ENCODE results near the gene HAUS5. TPM values are rescaled to one million over a fixed set of nuclear protein-coding genes. Genes with fewer than 3 reads are reported as not detected.

Gene HAUS5
- total RNA-seq, 1 donor from 2014 or later, result 15.9 TPM

DNA sequence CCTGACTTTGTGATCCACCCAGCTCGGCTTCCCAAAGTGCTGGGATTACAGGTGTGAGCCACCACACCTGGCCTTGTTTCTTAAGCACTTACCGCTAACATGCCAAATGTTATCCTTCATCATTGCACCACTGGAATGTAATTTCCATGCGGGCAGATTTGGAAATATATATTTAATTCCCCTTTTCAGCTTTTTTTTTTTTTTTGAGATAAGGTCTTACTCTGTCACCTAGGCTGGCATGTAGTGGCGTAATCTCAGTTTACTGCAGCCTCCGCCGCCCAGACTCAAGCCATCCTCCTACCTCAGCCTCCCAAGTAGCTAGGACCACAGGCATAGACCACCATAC lies 49.4 kb downstream of the HAUS5 start:
- TF ChIP-seq, protein P1, sequence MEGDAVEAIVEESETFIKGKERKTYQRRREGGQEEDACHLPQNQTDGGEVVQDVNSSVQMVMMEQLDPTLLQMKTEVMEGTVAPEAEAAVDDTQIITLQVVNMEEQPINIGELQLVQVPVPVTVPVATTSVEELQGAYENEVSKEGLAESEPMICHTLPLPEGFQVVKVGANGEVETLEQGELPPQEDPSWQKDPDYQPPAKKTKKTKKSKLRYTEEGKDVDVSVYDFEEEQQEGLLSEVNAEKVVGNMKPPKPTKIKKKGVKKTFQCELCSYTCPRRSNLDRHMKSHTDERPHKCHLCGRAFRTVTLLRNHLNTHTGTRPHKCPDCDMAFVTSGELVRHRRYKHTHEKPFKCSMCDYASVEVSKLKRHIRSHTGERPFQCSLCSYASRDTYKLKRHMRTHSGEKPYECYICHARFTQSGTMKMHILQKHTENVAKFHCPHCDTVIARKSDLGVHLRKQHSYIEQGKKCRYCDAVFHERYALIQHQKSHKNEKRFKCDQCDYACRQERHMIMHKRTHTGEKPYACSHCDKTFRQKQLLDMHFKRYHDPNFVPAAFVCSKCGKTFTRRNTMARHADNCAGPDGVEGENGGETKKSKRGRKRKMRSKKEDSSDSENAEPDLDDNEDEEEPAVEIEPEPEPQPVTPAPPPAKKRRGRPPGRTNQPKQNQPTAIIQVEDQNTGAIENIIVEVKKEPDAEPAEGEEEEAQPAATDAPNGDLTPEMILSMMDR (IDR thresholded peaks at IDR 0.05; ENCODE audit: partially characterized antibody, unreplicated experiment), result no peak
- no peaks in the 10 kb centered on the region for H3K4me1 Mint-ChIP-seq (ENCODE audit: low read depth, unreplicated experiment)
- H3K4me3 Mint-ChIP-seq (ENCODE audit: unreplicated experiment), result no peak overlapping the region
- H3K36me3 Mint-ChIP-seq (ENCODE audit: unreplicated experiment), result no peaks in the 10 kb centered on the region
- no peak for DNase-seq
- H3K27ac Mint-ChIP-seq (ENCODE audit: unreplicated experiment), result no peak overlapping the region
- no peaks in the 10 kb centered on the region for H3K9me3 Mint-ChIP-seq (ENCODE audit: unreplicated experiment)
- peaks cover 3% of the 10 kb centered on the region for H3K27me3 Mint-ChIP-seq (ENCODE audit: unreplicated experiment)

DNA sequence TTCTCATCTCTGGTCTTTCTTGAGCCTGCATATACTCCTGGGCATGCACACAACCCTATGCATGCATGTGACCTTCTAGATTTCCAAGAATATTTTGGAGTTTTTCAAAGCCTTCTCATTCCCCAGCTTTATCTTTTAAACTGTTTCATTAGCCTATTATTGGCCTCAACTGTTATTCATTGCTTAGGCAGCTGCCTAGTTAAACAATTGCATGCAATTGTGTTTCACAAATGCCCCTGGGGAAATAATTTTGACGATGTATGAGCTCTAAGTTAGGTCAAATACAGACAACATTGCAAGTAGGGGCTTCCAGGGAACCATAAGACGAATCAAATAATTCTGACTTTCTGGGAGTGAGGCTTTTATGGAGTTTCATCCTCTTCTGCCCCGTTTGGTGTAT lies 51.4 kb downstream of the HAUS5 start:
- H3K9me3 Mint-ChIP-seq (ENCODE audit: unreplicated experiment), result no peaks in the 10 kb centered on the region
- H3K36me3 Mint-ChIP-seq (ENCODE audit: unreplicated experiment), result no peaks in the 10 kb centered on the region
- no peak overlapping the region for H3K27ac Mint-ChIP-seq (ENCODE audit: unreplicated experiment)
- TF ChIP-seq, protein P1 (IDR thresholded peaks at IDR 0.05; ENCODE audit: partially characterized antibody, unreplicated experiment), result no peak
- DNase-seq, result no peak
- peaks cover 3% of the 10 kb centered on the region for H3K27me3 Mint-ChIP-seq (ENCODE audit: unreplicated experiment)
- H3K4me3 Mint-ChIP-seq (ENCODE audit: unreplicated experiment), result no peak overlapping the region
- no peaks in the 10 kb centered on the region for H3K4me1 Mint-ChIP-seq (ENCODE audit: low read depth, unreplicated experiment)

DNA sequence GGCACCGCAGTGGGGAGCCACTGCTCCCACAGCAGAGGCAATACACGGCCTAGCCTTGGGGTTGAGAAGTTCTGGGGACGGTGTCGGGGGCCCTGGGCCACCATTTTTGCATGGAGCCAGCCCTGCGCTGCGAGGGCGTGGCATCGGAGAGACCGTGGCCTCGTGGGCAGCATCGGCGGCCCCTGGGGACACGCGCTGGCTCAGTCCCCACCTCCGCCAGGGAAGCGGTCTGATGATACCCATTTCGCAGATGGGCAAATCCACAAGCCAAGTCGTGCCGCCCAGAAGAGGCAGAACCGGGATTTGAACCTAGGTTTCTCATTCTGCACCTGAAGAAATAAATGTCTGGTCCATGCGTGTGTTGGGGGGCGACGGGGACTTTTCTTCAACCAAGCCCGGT lies 52.6 kb downstream of the HAUS5 start:
- H3K36me3 Mint-ChIP-seq (ENCODE audit: unreplicated experiment), result no peaks in the 10 kb centered on the region

DNA sequence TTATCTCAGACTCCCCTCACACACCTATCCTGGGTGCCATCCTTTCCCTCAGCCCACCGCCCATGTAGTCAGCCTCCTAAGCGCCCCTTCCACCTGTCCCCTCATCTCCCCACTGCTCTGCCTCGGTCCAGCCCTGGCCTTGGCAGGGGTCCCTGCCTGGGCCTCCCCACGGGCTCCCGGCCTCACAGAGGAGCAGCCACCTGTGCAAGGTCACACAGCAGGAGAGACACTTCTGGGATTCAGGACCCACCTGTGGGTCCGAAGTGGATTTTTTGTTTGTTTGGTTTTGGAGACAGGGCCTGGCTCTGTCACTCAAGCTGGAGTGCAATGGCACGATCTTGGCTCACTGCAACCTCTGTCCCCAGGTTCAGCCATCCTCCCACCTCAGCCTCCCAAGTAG lies 53.1 kb downstream of the HAUS5 start:
- no peak for DNase-seq
- Mint-ChIP-seq H3K4me3 (ENCODE audit: unreplicated experiment) (no peak overlapping the region), H3K36me3 (ENCODE audit: unreplicated experiment) (no peaks in the 10 kb centered on the region), H3K27me3 (ENCODE audit: unreplicated experiment) (peaks cover 3% of the 10 kb centered on the region), H3K27ac (ENCODE audit: unreplicated experiment) (no peak overlapping the region), H3K9me3 (ENCODE audit: unreplicated experiment) (no peaks in the 10 kb centered on the region), H3K4me1 (ENCODE audit: low read depth, unreplicated experiment) (no peaks in the 10 kb centered on the region)
- TF ChIP-seq, protein P1 (IDR thresholded peaks at IDR 0.05; ENCODE audit: partially characterized antibody, unreplicated experiment), result no peak

More for the DNA sequence above, 52.6 kb downstream of the HAUS5 start:
- H3K27me3 Mint-ChIP-seq (ENCODE audit: unreplicated experiment), result peaks cover 3% of the 10 kb centered on the region
- no peak for DNase-seq
- TF ChIP-seq, protein P1 (IDR thresholded peaks at IDR 0.05; ENCODE audit: partially characterized antibody, unreplicated experiment), result no peak
- no peak overlapping the region for H3K4me3 Mint-ChIP-seq (ENCODE audit: unreplicated experiment)
- no peaks in the 10 kb centered on the region for H3K9me3 Mint-ChIP-seq (ENCODE audit: unreplicated experiment)
- no peak overlapping the region for H3K27ac Mint-ChIP-seq (ENCODE audit: unreplicated experiment)
- H3K4me1 Mint-ChIP-seq (ENCODE audit: low read depth, unreplicated experiment), result no peaks in the 10 kb centered on the region

DNA sequence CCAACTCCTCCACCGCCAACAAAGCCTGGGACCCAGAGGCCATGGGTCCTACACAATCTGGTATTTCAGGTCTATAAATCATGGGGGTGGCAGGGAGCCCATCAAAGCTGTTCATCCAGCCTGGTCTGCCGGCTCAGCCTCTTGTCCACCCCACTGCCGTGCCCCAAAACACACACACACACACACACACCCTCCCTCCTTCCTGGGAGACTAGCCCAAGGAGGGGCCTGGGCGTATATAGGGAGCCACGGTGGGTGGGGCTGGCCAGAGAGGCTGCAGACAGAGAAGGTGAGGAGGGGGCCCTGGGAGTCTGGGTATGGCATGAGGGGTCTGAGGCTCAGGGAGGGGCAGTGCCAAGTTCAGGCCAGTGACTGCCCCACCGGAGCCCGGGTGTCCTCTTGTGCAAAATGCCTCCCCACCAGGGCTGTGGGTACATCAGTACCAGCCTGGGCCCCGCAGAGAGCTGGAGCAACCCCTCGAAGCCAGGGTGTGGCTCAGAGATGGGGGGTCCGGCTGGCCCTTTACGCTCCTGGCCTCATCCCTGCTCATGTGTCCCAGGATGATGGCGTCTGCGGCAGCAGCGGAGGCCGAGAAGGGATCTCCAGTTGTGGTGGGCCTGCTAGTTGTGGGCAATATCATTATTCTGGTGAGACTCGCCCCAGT lies 53.8 kb downstream of the HAUS5 start, which contains the start of gene UPK1A:
UPK1A (plus strand) TSS at position 267 of the 663 bp plus-strand sequence; CDS start at position 563, 296 bp downstream.
- Mint-ChIP-seq H3K36me3 (ENCODE audit: unreplicated experiment) (no peaks in the 10 kb centered on the region), H3K27me3 (ENCODE audit: unreplicated experiment) (peaks cover 3% of the 10 kb centered on the region), H3K27ac (ENCODE audit: unreplicated experiment) (no peak within 1 kb of the TSS), H3K9me3 (ENCODE audit: unreplicated experiment) (no peaks in the 10 kb centered on the region), H3K4me1 (ENCODE audit: low read depth, unreplicated experiment) (no peaks in the 10 kb centered on the region), H3K4me3 (ENCODE audit: unreplicated experiment) (no peak within 1 kb of the TSS)
- no peak for DNase-seq
- TF ChIP-seq, protein P1 (IDR thresholded peaks at IDR 0.05; ENCODE audit: partially characterized antibody, unreplicated experiment), result no peak
